ENCODE results near the gene CARS2. TPM values are rescaled to one million over a fixed set of nuclear protein-coding genes. Genes with fewer than 3 reads are reported as not detected.

CARS2 gene
- polyA plus RNA-seq, 2 of the 4 experiments (the other 2 are of a cell fraction), result 31.5 to 41.4 TPM

DNA sequence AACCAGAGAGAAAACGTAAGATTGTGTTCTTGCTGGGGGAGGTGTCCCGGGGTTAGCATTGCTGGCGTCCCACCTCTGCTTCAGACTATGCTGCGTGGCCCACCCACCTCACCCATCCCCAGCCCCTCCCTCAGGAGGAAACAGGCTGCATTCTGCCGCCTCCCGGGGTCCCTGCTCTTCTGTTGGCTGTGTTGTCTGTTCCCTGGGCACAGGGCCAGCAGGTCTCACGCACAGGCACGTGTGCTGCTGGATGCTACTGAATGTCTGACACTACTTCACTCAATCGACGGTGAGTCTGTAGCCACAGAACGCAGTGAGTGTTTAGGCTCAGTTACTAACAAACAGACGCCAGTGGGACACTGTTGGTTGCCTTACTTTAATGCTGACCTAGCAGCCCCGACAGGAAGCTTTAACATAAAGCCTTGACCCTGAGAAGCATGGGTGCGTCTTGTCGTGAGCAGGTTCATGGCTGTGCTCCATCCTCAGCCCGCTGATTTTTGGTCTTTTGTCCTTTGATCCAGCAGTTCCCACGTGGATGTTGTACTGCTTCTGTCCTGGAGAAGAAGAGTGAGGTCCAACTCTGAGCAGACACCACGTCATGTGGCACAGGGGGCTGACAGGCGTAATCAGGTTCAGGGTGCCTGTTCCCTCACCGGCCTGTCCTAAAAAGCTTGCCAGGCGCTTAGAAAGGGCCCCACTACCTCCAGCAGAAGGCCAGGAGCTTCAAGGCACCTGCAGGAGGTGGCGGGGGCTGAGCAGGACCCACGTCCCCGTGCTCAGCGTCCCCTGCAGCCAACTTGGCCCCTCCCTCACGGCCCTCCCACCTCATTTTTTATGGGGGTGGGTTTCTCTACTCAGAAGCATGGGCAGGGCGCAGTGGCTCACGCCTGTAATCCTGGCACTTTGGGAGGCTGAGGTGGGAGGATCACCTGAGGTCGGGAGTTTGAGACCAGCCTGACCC lies 64.6 kb downstream of the CARS2 start:
- H3K4me2 ChIP-seq, result no peak overlapping the region
- ATAC-seq (no peak), FAIRE-seq (no peak), DNase-seq (ENCODE audit: low read depth in 1 of 2, low spot score in 1 of 2) (no peak)
- WGBS (ENCODE audit: missing lambda C conversion rate), result 91% methylated on average over 24 of the region's 29 CpGs
- H3K27ac ChIP-seq, result no peak overlapping the region
- POLR2A ChIA-PET, result no interaction called here
- CTCF ChIA-PET, result interaction anchor here (1.3 kb wide), 1 partner anchor 47 kb away, joined by 3 read pairs; no protein-coding TSS in a partner anchor
- no peak for TF ChIP-seq BHLHE40 (IDR thresholded peaks at IDR 0.05; ENCODE audit: low read depth, low read length)
- peak; percentile 16 for TF ChIP-seq MAFK (IDR thresholded peaks at IDR 0.05; ENCODE audit: partially characterized antibody)
- H3K4me1 ChIP-seq, result no peaks in the 10 kb centered on the region
- H3K9me3 ChIP-seq, result no peaks in the 10 kb centered on the region
- H3K4me3 ChIP-seq, result no peak overlapping the region

DNA sequence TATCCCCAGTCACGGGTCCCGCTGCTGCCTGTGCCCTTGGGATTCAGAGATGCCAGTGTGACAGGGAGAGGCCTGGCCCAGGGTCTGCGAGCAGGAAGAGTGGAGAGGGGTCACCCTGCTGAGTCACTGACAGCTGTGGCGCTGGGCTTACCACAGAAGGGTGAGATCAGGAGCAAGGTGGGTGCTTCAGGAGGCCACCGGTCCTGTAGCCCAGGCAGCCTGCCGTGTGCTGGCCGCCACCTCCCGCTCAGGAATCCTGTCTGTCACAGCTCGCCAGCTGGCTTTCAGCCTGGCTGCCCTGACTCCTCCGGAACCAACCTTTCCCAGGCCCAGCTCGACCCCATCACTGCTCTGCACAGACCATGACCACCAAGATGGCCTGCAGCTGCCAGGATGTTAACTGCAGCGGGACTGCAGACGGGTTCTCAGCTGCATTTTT lies 65.3 kb downstream of the CARS2 start:
- 98% methylated on average over 11 of the region's 13 CpGs for WGBS (ENCODE audit: missing lambda C conversion rate)
- Histone ChIP-seq H3K27ac (no peak overlapping the region), H3K4me3 (no peak overlapping the region), H3K4me2 (no peak overlapping the region), H3K4me1 (no peaks in the 10 kb centered on the region), H3K9me3 (no peaks in the 10 kb centered on the region)
- DNase-seq (ENCODE audit: low read depth in 1 of 2, low spot score in 1 of 2) (no peak), FAIRE-seq (no peak), ATAC-seq (no peak)
- POLR2A ChIA-PET, result no interaction called here
- no peak for TF ChIP-seq POLR2AphosphoS2 (conservative IDR thresholded peaks at IDR 0.05; ENCODE audit: low read length)
- CTCF ChIA-PET, result interaction anchor here (1.0 to 2.1 kb wide), 3 partner anchors 10 to 185 kb away, joined by 3 to 7 read pairs (median 3); no protein-coding TSS in a partner anchor

DNA sequence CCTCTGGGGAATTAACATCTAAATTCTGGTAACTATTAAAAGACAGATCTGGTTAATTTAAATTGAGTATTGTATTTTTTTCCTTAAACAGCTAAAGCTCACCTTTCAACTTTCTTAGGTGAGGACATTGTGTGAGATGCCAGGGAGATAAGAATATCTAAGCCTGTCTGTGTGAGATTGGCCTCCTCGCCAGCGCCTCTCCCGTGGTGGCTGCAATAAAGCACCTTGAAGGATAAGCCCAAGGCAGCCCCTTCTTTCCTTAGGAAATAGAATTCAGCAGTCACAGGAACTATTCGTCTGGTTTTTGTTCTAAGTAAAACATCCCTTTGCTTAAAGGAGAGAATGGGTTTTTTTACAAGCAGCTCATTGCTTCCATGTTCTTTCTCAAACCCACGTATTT lies 66.0 kb downstream of the CARS2 start:
- H3K4me1 ChIP-seq, result no peaks in the 10 kb centered on the region; the same call in 2 of the 3 replicates
- H3K9me3 ChIP-seq, result no peaks in the 10 kb centered on the region
- ATAC-seq, result no peak
- CTCF ChIA-PET, result interaction anchor here (1.0 to 2.1 kb wide), 4 partner anchors 9 to 184 kb away, joined by 3 to 7 read pairs (median 4); no protein-coding TSS in a partner anchor
- no peak for FAIRE-seq
- no peak overlapping the region for H3K27ac ChIP-seq
- no peak overlapping the region for H3K4me2 ChIP-seq
- 83% methylated on average over 5 of the region's 5 CpGs for WGBS (ENCODE audit: missing lambda C conversion rate)
- TF ChIP-seq CEBPB (IDR thresholded peaks at IDR 0.05) (no peak), POLR2A (IDR thresholded peaks at IDR 0.05; ENCODE audit: low read length) (no peak), KDM1A (IDR thresholded peaks at IDR 0.05; ENCODE audit: low read depth) (no peak), CBX8 (IDR thresholded peaks at IDR 0.05) (no peak), HEYL (CRISPR knock-in tag; IDR thresholded peaks at IDR 0.05) (no peak), ZFP36 (IDR thresholded peaks at IDR 0.05; ENCODE audit: borderline replicate concordance, partially characterized antibody) (no peak), GATA3 (IDR thresholded peaks at IDR 0.05; ENCODE audit: borderline replicate concordance) (no peak), RFX5 (IDR thresholded peaks at IDR 0.05) (no peak), FOSB (CRISPR knock-in tag; IDR thresholded peaks at IDR 0.05) (no peak), EHMT2 (IDR thresholded peaks at IDR 0.05; ENCODE audit: low read depth) (no peak), E2F6 (IDR thresholded peaks at IDR 0.05; ENCODE audit: borderline replicate concordance, low read depth) (no peak), EHF (CRISPR knock-in tag; IDR thresholded peaks at IDR 0.05) (no peak), TP53 (CRISPR knock-in tag; IDR thresholded peaks at IDR 0.05) (no peak), HDAC2 (IDR thresholded peaks at IDR 0.05) (no peak), CHD2 (IDR thresholded peaks at IDR 0.05; ENCODE audit: low read length, partially characterized antibody) (no peak), USF2 (IDR thresholded peaks at IDR 0.05) (no peak), EP300 (IDR thresholded peaks at IDR 0.05) (no peak), CHD4 (IDR thresholded peaks at IDR 0.05; ENCODE audit: borderline replicate concordance) (no peak)
- TF ChIP-seq, protein P1, sequence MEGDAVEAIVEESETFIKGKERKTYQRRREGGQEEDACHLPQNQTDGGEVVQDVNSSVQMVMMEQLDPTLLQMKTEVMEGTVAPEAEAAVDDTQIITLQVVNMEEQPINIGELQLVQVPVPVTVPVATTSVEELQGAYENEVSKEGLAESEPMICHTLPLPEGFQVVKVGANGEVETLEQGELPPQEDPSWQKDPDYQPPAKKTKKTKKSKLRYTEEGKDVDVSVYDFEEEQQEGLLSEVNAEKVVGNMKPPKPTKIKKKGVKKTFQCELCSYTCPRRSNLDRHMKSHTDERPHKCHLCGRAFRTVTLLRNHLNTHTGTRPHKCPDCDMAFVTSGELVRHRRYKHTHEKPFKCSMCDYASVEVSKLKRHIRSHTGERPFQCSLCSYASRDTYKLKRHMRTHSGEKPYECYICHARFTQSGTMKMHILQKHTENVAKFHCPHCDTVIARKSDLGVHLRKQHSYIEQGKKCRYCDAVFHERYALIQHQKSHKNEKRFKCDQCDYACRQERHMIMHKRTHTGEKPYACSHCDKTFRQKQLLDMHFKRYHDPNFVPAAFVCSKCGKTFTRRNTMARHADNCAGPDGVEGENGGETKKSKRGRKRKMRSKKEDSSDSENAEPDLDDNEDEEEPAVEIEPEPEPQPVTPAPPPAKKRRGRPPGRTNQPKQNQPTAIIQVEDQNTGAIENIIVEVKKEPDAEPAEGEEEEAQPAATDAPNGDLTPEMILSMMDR (IDR thresholded peaks at IDR 0.05), result no peak
- POLR2A ChIA-PET, result interaction anchor here (0.6 to 0.9 kb wide), 2 partner anchors 45 to 75 kb away, joined by 3 to 4 read pairs; no protein-coding TSS in a partner anchor
- no peak overlapping the region for H3K4me3 ChIP-seq
- no peak for DNase-seq (ENCODE audit: low read depth in 1 of 2, low spot score in 1 of 2)
